ENCODE measurements around the gene SH3TC1.
A peak's percentile ranks its signal among the peaks of the same experiment; 100 is the strongest.

Gene SH3TC1

DNA sequence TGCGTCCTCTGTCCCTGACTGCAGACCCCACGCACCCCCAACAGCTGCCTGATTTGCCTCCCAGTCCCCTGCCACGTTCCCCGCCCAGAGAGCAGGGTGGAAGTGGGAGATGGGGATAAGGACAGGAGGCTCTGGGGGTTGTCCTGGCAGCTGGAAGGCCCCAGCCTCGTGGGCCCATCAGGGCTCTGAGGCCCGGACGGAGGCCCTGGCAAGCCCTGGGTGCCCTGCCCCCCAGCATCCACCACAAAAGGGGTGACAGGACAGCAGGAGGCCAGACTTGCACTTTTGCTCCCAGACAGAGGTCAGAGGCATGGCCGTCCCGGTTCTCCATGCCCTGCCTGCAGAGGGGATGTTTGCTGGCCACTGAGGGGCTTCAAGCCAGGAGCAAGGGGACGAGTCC, 4.7 kb downstream of the SH3TC1 start:
- Histone ChIP-seq H3K4me3 (replicated peaks; ENCODE audit: insufficient read depth, low read length) (no peak overlapping the region), H3K27ac (replicated peaks) (no peak overlapping the region), H3K27me3 (ENCODE audit: insufficient read depth, poor library complexity, severe bottlenecking) (no peaks in the 10 kb centered on the region)
- TF ChIP-seq POLR2AphosphoS5 (IDR thresholded peaks at IDR 0.05; ENCODE audit: low read depth) = no peak
- no peak for TF ChIP-seq GABPA (IDR thresholded peaks at IDR 0.05; ENCODE audit: low read depth)
- TF ChIP-seq, protein P1, sequence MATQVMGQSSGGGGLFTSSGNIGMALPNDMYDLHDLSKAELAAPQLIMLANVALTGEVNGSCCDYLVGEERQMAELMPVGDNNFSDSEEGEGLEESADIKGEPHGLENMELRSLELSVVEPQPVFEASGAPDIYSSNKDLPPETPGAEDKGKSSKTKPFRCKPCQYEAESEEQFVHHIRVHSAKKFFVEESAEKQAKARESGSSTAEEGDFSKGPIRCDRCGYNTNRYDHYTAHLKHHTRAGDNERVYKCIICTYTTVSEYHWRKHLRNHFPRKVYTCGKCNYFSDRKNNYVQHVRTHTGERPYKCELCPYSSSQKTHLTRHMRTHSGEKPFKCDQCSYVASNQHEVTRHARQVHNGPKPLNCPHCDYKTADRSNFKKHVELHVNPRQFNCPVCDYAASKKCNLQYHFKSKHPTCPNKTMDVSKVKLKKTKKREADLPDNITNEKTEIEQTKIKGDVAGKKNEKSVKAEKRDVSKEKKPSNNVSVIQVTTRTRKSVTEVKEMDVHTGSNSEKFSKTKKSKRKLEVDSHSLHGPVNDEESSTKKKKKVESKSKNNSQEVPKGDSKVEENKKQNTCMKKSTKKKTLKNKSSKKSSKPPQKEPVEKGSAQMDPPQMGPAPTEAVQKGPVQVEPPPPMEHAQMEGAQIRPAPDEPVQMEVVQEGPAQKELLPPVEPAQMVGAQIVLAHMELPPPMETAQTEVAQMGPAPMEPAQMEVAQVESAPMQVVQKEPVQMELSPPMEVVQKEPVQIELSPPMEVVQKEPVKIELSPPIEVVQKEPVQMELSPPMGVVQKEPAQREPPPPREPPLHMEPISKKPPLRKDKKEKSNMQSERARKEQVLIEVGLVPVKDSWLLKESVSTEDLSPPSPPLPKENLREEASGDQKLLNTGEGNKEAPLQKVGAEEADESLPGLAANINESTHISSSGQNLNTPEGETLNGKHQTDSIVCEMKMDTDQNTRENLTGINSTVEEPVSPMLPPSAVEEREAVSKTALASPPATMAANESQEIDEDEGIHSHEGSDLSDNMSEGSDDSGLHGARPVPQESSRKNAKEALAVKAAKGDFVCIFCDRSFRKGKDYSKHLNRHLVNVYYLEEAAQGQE (IDR thresholded peaks at IDR 0.05; ENCODE audit: insufficient replicate concordance, low read depth) = no peak
- TF ChIP-seq SPI1 (IDR thresholded peaks at IDR 0.05; ENCODE audit: borderline replicate concordance, low read depth) = no peak
- DNase-seq (ENCODE audit: low read depth in 1 of 2, low spot score in 1 of 2) = no peak

GRCh38 chr4:8204576-8205227, 5.6 kb downstream of the SH3TC1 start:
- Histone ChIP-seq H3K4me3 (replicated peaks; ENCODE audit: insufficient read depth, low read length) (no peak overlapping the region), H3K27me3 (ENCODE audit: insufficient read depth, poor library complexity, severe bottlenecking) (no peaks in the 10 kb centered on the region), H3K27ac (replicated peaks) (no peak overlapping the region)
- no peak for TF ChIP-seq POLR2AphosphoS5 (IDR thresholded peaks at IDR 0.05; ENCODE audit: low read depth)
- TF ChIP-seq GABPA (IDR thresholded peaks at IDR 0.05; ENCODE audit: low read depth) = no peak
- no peak for TF ChIP-seq SPI1 (IDR thresholded peaks at IDR 0.05; ENCODE audit: borderline replicate concordance, low read depth)
- TF ChIP-seq CTCF (IDR thresholded peaks at IDR 0.05; ENCODE audit: insufficient read depth, low read length) = no peak
- TF ChIP-seq, protein P1 (IDR thresholded peaks at IDR 0.05; ENCODE audit: insufficient replicate concordance, low read depth) = no peak
- no peak for DNase-seq (ENCODE audit: low read depth in 1 of 2, low spot score in 1 of 2)

DNA sequence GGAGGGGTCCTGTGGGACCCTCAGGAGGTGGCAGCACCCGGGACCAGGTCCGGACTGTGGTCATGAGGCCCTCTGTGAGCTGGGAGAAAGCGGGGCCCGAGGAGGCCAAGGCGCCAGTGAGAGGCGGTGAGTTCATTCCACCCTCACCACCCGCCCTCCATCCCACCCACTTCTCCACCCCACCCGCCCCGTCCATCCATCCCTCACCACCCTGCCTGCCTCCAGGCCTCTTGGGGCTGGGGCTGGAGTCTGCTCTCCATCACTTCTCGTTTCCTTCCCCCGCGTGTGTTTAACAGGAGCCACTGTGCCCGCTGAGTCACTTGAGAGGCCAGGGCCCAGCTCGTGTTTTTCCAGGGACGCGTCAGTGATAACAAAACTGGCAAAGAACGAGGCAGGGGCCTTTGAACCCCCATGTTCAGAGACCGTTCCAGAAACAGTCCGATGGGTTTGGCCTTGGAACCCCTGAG, 6.2 kb downstream of the SH3TC1 start:
- Histone ChIP-seq H3K27me3 (ENCODE audit: insufficient read depth, poor library complexity, severe bottlenecking) (no peaks in the 10 kb centered on the region), H3K27ac (replicated peaks) (no peak overlapping the region), H3K4me3 (replicated peaks; ENCODE audit: insufficient read depth, low read length) (no peak overlapping the region)
- TF ChIP-seq SPI1 (IDR thresholded peaks at IDR 0.05; ENCODE audit: borderline replicate concordance, low read depth) (peak; percentile 44; the same call in 1 of the 2 replicates), CTCF (IDR thresholded peaks at IDR 0.05; ENCODE audit: insufficient read depth, low read length) (no peak), GABPA (IDR thresholded peaks at IDR 0.05; ENCODE audit: low read depth) (no peak), POLR2AphosphoS5 (IDR thresholded peaks at IDR 0.05; ENCODE audit: low read depth) (no peak)
- peak in 1 of 2 experiments; percentile 51 for DNase-seq (ENCODE audit: low read depth in 1 of 2, low spot score in 1 of 2)

DNA sequence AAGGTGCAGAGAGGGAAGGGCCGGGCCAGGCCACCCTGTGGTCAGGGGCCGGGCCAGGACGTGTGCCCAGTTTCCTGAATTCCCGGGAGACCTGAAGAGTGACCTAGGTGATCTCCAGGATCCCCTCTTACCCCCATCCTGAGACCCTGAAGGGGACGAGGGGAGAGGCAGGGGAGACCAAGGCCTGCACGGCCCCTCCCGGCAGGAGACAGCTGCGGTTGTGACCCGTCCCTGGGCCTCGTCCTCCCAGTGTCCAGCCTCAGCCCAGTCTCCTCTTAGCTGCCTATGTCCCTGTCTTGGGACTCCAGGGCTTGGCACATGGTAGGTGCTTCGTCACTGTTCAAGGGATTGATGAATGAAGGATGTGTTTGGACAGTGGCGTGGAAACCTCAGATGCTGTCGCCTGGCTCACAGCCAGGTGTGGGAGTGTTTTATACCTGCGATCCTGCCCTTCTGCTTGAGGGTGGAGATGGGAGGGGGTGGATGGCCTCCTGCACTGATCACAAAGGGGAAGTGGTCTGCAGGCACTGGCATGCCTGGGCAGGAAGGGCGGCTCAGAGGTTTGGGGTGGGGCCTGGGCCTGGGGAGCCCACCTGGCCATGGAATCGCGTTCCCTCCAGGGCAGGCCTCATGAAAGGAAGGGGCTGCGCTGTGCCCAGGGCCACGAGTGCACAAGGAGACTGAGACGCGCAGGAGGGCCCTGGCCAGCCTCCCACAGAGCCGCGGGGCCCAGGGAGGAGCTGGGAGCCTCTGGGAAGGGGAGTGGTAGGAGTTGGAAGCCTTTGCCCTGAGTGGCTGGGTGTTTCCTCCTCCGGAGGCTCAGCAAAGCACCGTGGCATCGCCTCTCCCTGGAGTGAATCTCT, 6.9 kb downstream of the SH3TC1 start:
- Histone ChIP-seq H3K27ac (replicated peaks) (0 out of 2 replicates have a peak overlapping the region, but pooled peaks have one; percentile 0), H3K27me3 (ENCODE audit: insufficient read depth, poor library complexity, severe bottlenecking) (no peaks in the 10 kb centered on the region), H3K4me3 (replicated peaks; ENCODE audit: insufficient read depth, low read length) (no peak overlapping the region)
- peak; percentile 63 to 74 for DNase-seq (ENCODE audit: low read depth in 1 of 2, low spot score in 1 of 2)
- TF ChIP-seq POLR2AphosphoS5 (IDR thresholded peaks at IDR 0.05; ENCODE audit: low read depth) (peak; percentile 71), SPI1 (IDR thresholded peaks at IDR 0.05; ENCODE audit: borderline replicate concordance, low read depth) (peak; percentile 95), CTCF (IDR thresholded peaks at IDR 0.05; ENCODE audit: insufficient read depth, low read length) (no peak)
- TF ChIP-seq, protein P1 (IDR thresholded peaks at IDR 0.05; ENCODE audit: insufficient replicate concordance, low read depth) = no peak
